ENCODE results near the gene C6orf118. TPM values are rescaled to one million over a fixed set of nuclear protein-coding genes. Genes with fewer than 3 reads are reported as not detected.

C6orf118 gene
- total and polyA plus RNA-seq, 10 of the 15 experiments (the other 5 are each of a cell fraction or from before 2014, with no cell fraction given) = not detected

GRCh38 chr6:165317723-165318122 is 8.3 kb upstream of the C6orf118 start:
- no peak for DNase-seq (ENCODE audit: low read depth, low spot score)
- FAIRE-seq = no peak
- in situ Hi-C loops (cut with MboI) (no loop called here), intact Hi-C loops (cut with micrococcal nuclease; ENCODE audit: unreplicated experiment) (no loop called here)
- WGBS (ENCODE audit: insufficient coverage, insufficient replicate concordance, low lambda C conversion rate, missing lambda C conversion rate) = no CpG with 5 or more reads among the region's 14 CpGs
- Histone ChIP-seq H3K9ac (ENCODE audit: control insufficient read depth, insufficient read depth, low read length) (no peak overlapping the region), H3K36me3 (ENCODE audit: control insufficient read depth in 2 of 2, insufficient read depth in 2 of 2, low read length in 1 of 2) (no peaks in the 10 kb centered on the region), H3K27ac (ENCODE audit: control insufficient read depth, insufficient read depth) (no peak overlapping the region), H2AFZ (ENCODE audit: control insufficient read depth, low read depth, low read length) (no peak overlapping the region), H3K27me3 (replicated peaks in 1 of 2; ENCODE audit: control insufficient read depth in 2 of 2, insufficient read depth in 2 of 2, low read length in 1 of 2) (no peaks in the 10 kb centered on the region), H3K4me1 (ENCODE audit: control insufficient read depth, insufficient read depth, low read length) (no peaks in the 10 kb centered on the region), H3K9me3 (replicated peaks; ENCODE audit: control insufficient read depth, insufficient read depth, low read length) (no peaks in the 10 kb centered on the region), H4K20me1 (ENCODE audit: control insufficient read depth, insufficient read depth) (no peaks in the 10 kb centered on the region), H3K4me2 (ENCODE audit: control insufficient read depth, insufficient read depth) (no peak overlapping the region), H3K4me3 (no peak overlapping the region), H3K79me2 (ENCODE audit: control insufficient read depth, insufficient read depth, low read length) (no peaks in the 10 kb centered on the region)
- SMC1A ChIA-PET (ENCODE audit: uncharacterized antibody, unreplicated experiment) = no interaction called here
- POLR2A ChIA-PET = no interaction called here
- CTCF ChIA-PET = no interaction called here
- ATAC-seq = no peak
- no TSS peak for BruUV-seq (replicated peaks)
- TF ChIP-seq PML (IDR thresholded peaks at IDR 0.05; ENCODE audit: low read length) = no peak
- TF ChIP-seq SMARCA5 (IDR thresholded peaks at IDR 0.05) = no peak
- no peak for TF ChIP-seq CREM (IDR thresholded peaks at IDR 0.05; ENCODE audit: low read depth)
- no peak for TF ChIP-seq STAT3 (IDR thresholded peaks at IDR 0.05; ENCODE audit: low read depth, low read length)
- TF ChIP-seq E4F1 (IDR thresholded peaks at IDR 0.05; ENCODE audit: borderline replicate concordance, partially characterized antibody) = no peak
- TF ChIP-seq RBBP5 (conservative IDR thresholded peaks at IDR 0.05) = no peak
- no peak for TF ChIP-seq BACH1 (IDR thresholded peaks at IDR 0.05; ENCODE audit: borderline replicate concordance)
- TF ChIP-seq ZBED1 (IDR thresholded peaks at IDR 0.05; ENCODE audit: borderline replicate concordance) = no peak
- RAD21 ChIA-PET (ENCODE audit: unreplicated experiment) = no interaction called here

All from GM12878 (cell line).